HG02571 (cell line): ENCODE results near the gene RDX.

Experiments
- ATAC-seq: cut with Tn5 transposase; IDR thresholded peaks from one replicate; pipeline ENCODE4 v1.9.1; 2021; ENCODE audit warnings: mild to moderate bottlenecking, moderate library complexity; ENCODE audit not compliant: unreplicated experiment

Gene RDX

GRCh38 chr11:110296226-110297075 lies at the start of gene RDX:
RDX (minus strand) TSS chr11:110296614; CDS start chr11:110279692, 16,922 bp downstream.
- ATAC-seq, result peak; percentile 75

GRCh38 chr11:110345743-110346142 lies 49.3 kb upstream of the RDX start:
- no peak for ATAC-seq

- no peak for ATAC-seq
These were observed 44.0 kb upstream of the RDX start for GRCh38 chr11:110340436-110340835.

GRCh38 chr11:110339456-110340250 lies 43.2 kb upstream of the RDX start:
- no peak for ATAC-seq

DNA sequence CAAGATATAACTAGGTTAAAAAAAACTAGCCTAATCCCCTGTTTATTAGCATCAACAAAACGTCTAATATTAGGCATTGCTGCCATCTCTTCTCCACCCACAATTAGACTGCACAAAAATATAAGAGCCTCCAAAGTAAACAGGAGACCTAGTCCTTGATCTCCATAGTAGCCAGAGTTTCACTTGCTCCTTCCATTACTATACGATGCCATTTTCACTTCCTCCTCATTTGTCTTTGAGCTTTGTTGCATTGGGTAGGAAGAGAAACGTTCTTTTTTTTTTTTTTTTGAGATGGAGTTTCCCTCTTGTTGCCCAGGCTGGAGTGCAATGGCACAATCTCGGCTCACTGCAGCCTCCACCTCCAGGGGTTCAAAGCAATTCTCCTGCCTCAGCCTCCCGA lies 42.3 kb upstream of the RDX start:
- no peak for ATAC-seq

DNA sequence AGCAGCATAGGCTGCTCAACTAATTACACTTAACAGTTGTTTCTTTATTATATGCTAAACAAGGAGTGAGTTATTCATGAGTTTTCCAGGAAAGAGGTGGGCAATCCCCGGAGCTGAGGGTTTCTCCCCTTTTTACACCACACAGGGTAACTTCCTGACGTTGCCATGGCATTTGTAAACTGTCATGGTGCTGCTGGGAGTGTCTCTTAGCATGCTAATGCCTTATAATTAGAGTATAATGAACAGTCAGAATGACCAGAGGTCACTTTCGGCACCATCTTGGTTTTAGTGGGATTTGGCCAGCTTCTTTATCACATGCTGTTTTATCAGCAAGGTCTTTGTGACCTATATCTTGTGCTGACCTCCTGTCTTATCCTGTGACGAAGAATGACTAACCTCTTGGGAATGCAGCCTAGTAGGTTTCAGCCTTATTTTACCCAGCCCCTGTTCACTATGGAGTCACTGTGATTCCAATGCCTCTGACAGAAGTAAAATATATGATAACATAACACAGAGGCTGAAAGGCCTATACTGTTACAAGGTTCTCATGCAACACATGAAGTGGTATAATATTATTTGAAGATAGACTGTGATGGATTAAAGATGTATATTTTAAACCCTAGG lies 41.3 kb upstream of the RDX start:
- no peak for ATAC-seq

- ATAC-seq, result no peak
These were observed 39.6 kb upstream of the RDX start for GRCh38 chr11:110336054-110336453.

GRCh38 chr11:110335358-110335757 lies 38.9 kb upstream of the RDX start:
- no peak for ATAC-seq

GRCh38 chr11:110331626-110332025 lies 35.2 kb upstream of the RDX start:
- ATAC-seq, result no peak

DNA sequence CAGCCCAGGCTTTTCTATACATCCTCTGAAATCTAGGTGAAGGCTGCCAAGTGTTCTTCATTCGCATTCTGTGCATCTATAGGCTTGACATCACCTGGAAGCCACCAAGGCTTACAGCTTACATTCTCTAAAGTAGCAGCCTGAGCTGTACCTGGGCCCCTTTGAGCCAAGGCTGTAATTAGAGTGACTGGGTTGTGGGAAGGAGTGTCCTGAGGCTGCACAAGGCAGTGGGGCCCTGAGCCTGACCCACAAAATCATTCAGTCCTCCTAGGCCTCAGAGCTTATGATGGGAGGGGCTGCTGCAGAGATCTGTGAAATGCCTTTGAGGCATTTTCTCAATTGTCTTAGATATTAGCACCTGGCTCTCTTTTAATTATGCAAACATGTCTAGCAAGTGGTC lies 33.0 kb upstream of the RDX start:
- ATAC-seq, result no peak

DNA sequence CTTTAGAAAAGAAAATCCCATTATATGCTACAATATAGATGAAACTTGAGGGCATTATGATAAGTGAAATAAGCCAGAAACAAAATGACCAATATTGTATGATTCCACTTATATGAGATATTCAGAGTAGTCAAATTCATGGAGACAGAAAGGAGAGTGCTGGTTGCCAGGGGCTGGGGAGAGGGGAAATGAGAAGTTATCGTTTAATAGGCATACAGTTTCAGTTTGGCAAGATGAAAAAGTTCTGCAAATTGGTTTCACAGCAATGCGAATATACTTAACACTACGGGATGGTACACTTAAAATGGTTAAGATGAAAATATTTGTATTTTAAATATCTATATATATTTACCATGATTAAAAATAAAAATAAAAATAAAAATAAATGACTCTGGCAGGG lies 31.1 kb upstream of the RDX start:
- ATAC-seq, result no peak

- ATAC-seq, result no peak
These were observed 27.4 kb upstream of the RDX start for GRCh38 chr11:110323786-110324185.

DNA sequence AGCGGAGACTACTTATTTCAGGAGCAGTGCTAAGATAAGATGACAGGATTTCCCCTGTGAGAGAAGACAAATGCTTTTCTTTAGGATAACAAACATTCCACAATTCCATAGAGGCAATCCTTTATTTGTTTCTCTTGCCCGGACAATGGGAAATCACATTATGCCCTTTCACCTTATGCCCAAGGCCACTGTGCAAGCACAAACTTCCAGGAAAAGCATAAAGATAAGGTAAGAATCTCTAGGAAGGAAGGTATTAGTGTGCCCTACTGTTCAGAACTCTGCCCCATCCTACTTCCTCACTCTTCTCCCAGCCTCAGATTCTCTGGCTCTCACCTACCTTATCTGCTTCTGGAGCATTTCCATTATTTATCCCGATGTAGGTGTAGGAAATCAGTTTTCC lies 23.1 kb upstream of the RDX start:
- ATAC-seq, result no peak

GRCh38 chr11:110318638-110319404 lies 22.4 kb upstream of the RDX start:
- no peak for ATAC-seq

GRCh38 chr11:110317516-110317932 lies 21.1 kb upstream of the RDX start:
- ATAC-seq, result no peak

GRCh38 chr11:110314366-110315095 lies 18.1 kb upstream of the RDX start:
- no peak for ATAC-seq

DNA sequence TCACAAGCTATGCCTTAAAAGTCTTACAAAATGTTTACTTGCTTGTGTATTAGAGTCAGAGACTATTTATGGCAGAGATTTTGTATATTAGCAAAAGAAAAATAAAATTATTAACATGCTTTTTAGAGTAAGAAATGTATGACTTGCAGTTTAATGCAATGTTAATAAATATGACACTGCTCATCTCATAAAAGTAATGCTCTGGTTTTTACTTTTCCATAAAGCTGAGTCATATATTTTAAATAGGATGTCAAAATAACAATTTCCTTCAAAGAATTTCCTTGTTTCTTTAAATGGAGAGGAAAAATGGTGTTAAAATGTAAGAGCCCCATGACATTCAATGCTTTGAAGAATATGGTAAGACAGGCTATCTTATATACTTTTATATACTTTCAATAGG lies 16.3 kb upstream of the RDX start:
- no peak for ATAC-seq

DNA sequence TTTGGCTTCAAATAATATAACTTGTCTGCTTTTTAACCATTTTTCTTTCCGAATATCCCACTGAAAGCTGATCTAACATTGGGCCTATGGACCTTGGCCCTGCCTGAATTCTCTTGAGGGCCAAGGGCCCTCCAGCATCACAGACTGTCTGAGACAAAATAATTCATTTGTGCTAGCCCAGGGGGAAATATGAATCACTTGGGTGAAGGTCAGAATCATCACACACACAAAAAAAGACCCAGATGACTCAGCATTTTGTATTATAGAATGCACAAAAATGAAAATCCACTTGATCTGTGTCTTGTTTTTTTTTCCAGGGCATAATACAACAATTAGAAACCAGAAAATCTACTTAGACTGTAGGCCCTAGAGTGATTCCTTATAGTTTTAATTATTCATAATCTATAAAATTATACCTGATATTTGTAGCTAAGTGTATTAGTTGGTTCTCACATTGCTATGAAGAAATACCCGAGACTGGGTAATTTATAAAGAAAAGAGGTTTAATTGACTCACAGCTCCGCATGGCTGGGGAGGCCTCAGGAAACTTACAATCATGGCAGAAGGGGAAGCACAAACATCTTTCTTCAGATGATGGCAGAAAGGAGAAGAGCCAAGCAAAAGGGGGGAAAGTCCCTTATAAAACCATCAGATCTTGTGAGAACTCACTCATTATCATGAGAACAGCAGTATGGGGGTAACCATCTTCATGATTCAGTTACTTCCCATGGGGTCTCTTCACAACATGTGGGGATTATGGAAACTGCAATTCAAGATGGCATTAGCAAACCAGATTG lies 15.6 kb upstream of the RDX start:
- ATAC-seq, result no peak

GRCh38 chr11:110308071-110308470 lies 11.7 kb upstream of the RDX start:
- no peak for ATAC-seq
